ENCODE data around the gene SCYGR1.
"Not testable (repeated sequence)": the region's sequence is repeated elsewhere in the genome, so short reads cannot be mapped to it uniquely, and the experiment has no call there.

Gene SCYGR1

GRCh38 chr2:227370791-227371312 is 16.9 kb downstream of the SCYGR1 start:
- no peak for DNase-seq (ENCODE audit: low spot score)

GRCh38 chr2:227370092-227370491 is 17.7 kb downstream of the SCYGR1 start:
- no peak for DNase-seq (ENCODE audit: low spot score)

- DNase-seq (ENCODE audit: low spot score): no peak
Observed at GRCh38 chr2:227368574-227368973, 19.2 kb downstream of the SCYGR1 start.

- no peak for DNase-seq (ENCODE audit: low spot score)
Observed at GRCh38 chr2:227367427-227367795, 20.3 kb downstream of the SCYGR1 start.

- no peak for DNase-seq (ENCODE audit: low spot score)
Observed at GRCh38 chr2:227366769-227367426, 20.9 kb downstream of the SCYGR1 start.

- no peak for DNase-seq (ENCODE audit: low spot score)
Observed at GRCh38 chr2:227365833-227366232, 21.9 kb downstream of the SCYGR1 start.

GRCh38 chr2:227364585-227365263 is 23.0 kb downstream of the SCYGR1 start:
- DNase-seq (ENCODE audit: low spot score): not testable (repeated sequence)

- DNase-seq (ENCODE audit: low spot score): no peak
Observed at GRCh38 chr2:227363756-227364155, 24.0 kb downstream of the SCYGR1 start.

- no peak for DNase-seq (ENCODE audit: low spot score)
Observed at GRCh38 chr2:227360351-227360750, 27.4 kb downstream of the SCYGR1 start.

GRCh38 chr2:227351639-227352038 is 36.1 kb downstream of the SCYGR1 start:
- DNase-seq (ENCODE audit: low spot score): no peak

- DNase-seq (ENCODE audit: low spot score): no peak
Observed at GRCh38 chr2:227349989-227350612, 37.6 kb downstream of the SCYGR1 start.

- no peak for DNase-seq (ENCODE audit: low spot score)
Observed at GRCh38 chr2:227348324-227348723, 39.4 kb downstream of the SCYGR1 start.

GRCh38 chr2:227347117-227347516 is 40.6 kb downstream of the SCYGR1 start:
- no peak for DNase-seq (ENCODE audit: low spot score)

- no peak for DNase-seq (ENCODE audit: low spot score)
Observed at GRCh38 chr2:227344231-227344630, 43.5 kb downstream of the SCYGR1 start.

GRCh38 chr2:227341553-227341952 is 46.2 kb downstream of the SCYGR1 start:
- DNase-seq (ENCODE audit: low spot score): no peak

GRCh38 chr2:227340106-227340505 is 47.6 kb downstream of the SCYGR1 start:
- DNase-seq (ENCODE audit: low spot score): no peak

- DNase-seq (ENCODE audit: low spot score): no peak
Observed at GRCh38 chr2:227339098-227339599, 48.6 kb downstream of the SCYGR1 start.

Data from ecto neural progenitor cell (in vitro differentiated cells).